Transverse colon (tissue), 4 donors: Measurements from ENCODE around the gene SYK.

Source experiments
- CTCF ChIP-seq, 5 experiments: fragments of 200-600 bp in 3 of 5; fragments of 450-650 bp in 2 of 5; sonication (generic) in 3 of 5; IDR thresholded peaks; 1 replicate in 2 of 5; 2 replicates in 3 of 5; pipeline ENCODE4 v1.5.1; 2016 to 2017; ENCODE audit warnings: antibody characterized with exemption in 5 of 5, inconsistent platforms in 3 of 5, mild to moderate bottlenecking in 2 of 5, moderate library complexity in 1 of 5
- EP300 ChIP-seq: sonication (generic); formaldehyde crosslinking; IDR thresholded peaks from one replicate; pipeline ENCODE4 v1.6.1; 2017; ENCODE audit warnings: antibody characterized with exemption, low read depth
- POLR2A ChIP-seq: fragments of 450-650 bp; IDR thresholded peaks from one replicate; pipeline ENCODE4 v1.6.1; 2016; ENCODE audit warnings: antibody characterized with exemption, mild to moderate bottlenecking, moderate library complexity
- POLR2AphosphoS5 ChIP-seq, 3 donors: sonication (generic); formaldehyde crosslinking; IDR thresholded peaks; one replicate each; pipeline ENCODE4 v1.6.1; 2016; ENCODE audit warnings: antibody characterized with exemption in 3 of 3

- no peak for TF ChIP-seq CTCF (IDR thresholded peaks at IDR 0.05)
- no peak for TF ChIP-seq POLR2AphosphoS5 (IDR thresholded peaks at IDR 0.05)
- TF ChIP-seq POLR2A, result no peak
- no peak for TF ChIP-seq EP300
Measured at GRCh38 chr9:90884178-90884577, 82.6 kb downstream of the SYK start.
